ENCODE results near the gene BMP7. TPM values are rescaled to one million over a fixed set of nuclear protein-coding genes. Genes with fewer than 3 reads are reported as not detected.

The BMP7 gene
- total RNA-seq, 3 donors from 2014 or later (not counting 1 experiment from before 2014, with no cell fraction given): not detected

DNA sequence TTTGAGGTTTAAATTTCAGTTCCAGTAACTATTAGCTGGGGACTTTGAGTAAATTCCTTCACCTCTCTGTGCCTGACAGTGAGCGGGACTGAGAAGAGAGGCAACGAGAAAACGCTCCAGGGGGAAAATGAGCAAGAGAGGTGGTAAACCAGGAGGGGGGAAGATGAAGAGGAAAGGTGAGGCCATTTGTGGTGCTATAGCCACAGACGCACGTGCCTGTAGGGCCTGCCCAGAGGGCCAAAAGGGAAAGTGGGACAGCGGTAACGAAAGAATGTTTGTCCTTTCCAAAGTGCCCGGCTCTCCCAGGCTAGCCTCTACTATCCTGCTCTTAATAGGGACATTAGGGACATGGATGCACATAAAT is 99.2 kb downstream of the BMP7 start:
- ATAC-seq (no peak), DNase-seq (no peak)
- Histone ChIP-seq H3K27ac (ENCODE audit: low read length) (no peak overlapping the region), H3K4me3 (ENCODE audit: low read length) (no peak overlapping the region), H3K9me3 (ENCODE audit: control insufficient read depth, insufficient read depth, low read length) (no peaks in the 10 kb centered on the region), H3K27me3 (ENCODE audit: control insufficient read depth, insufficient read depth, low read length) (no peaks in the 10 kb centered on the region), H3K36me3 (ENCODE audit: control insufficient read depth, insufficient read depth, low read length) (no peaks in the 10 kb centered on the region), H3K4me1 (ENCODE audit: control insufficient read depth, insufficient read depth, low read length) (no peaks in the 10 kb centered on the region)
- intact Hi-C loops (cut with micrococcal nuclease): no loop called here
- Mint-ChIP-seq H3K36me3 (no peaks in the 10 kb centered on the region), H3K27me3 (ENCODE audit: low read depth in 2 of 2) (no peaks in the 10 kb centered on the region), H3K9me3 (no peaks in the 10 kb centered on the region), H3K27ac (no peak overlapping the region), H3K4me1 (no peaks in the 10 kb centered on the region), H3K4me3 (no peak overlapping the region)
- TF ChIP-seq, protein P1, sequence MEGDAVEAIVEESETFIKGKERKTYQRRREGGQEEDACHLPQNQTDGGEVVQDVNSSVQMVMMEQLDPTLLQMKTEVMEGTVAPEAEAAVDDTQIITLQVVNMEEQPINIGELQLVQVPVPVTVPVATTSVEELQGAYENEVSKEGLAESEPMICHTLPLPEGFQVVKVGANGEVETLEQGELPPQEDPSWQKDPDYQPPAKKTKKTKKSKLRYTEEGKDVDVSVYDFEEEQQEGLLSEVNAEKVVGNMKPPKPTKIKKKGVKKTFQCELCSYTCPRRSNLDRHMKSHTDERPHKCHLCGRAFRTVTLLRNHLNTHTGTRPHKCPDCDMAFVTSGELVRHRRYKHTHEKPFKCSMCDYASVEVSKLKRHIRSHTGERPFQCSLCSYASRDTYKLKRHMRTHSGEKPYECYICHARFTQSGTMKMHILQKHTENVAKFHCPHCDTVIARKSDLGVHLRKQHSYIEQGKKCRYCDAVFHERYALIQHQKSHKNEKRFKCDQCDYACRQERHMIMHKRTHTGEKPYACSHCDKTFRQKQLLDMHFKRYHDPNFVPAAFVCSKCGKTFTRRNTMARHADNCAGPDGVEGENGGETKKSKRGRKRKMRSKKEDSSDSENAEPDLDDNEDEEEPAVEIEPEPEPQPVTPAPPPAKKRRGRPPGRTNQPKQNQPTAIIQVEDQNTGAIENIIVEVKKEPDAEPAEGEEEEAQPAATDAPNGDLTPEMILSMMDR (IDR thresholded peaks at IDR 0.05): no peak
- 81% methylated on average over 8 of the region's 8 CpGs for WGBS (ENCODE audit: insufficient coverage)

DNA sequence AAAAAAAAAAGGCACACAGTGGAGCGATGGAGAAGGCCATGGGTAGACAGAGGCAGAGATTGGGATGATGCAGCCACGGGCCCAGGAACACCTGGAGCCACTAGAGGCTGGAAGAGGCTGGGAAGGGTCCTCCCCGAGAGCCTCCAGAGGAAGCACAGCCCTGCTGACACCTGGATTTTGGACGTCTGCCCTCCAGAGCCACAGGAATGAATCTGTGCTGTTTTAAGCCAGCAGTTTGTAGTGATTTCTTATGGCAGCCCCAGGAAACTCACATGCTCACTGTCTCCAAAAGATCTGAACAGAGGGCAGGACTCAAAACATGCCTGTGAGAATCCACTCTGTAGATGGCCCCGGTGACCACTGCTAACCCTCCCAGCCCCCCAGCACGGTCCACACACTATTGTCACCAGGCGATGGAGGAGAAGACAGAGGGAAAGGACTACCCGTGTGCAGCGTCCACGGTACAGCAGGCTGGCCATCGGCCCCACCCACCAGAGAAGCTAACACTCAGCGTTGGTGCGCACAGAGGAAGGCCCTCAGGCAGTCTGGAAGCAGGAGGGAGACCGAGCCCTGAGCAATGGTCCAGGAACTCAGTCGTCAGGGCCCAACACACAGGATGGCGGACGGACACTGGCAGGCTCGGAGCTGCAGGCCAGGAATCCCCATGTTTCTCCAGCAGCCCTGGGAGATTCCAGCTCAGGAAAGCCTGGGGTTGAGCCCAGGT is 99.7 kb downstream of the BMP7 start:
- H3K36me3 Mint-ChIP-seq: no peaks in the 10 kb centered on the region
- no peak for ATAC-seq
- no peak overlapping the region for H3K4me3 Mint-ChIP-seq
- WGBS (ENCODE audit: insufficient coverage): 82% methylated on average over 18 of the region's 18 CpGs
- H3K27ac Mint-ChIP-seq: no peak overlapping the region
- H3K27me3 Mint-ChIP-seq (ENCODE audit: low read depth in 2 of 2): no peaks in the 10 kb centered on the region
- TF ChIP-seq, protein P1 (IDR thresholded peaks at IDR 0.05): no peak
- no peaks in the 10 kb centered on the region for H3K4me1 ChIP-seq (ENCODE audit: control insufficient read depth, insufficient read depth, low read length)
- no peaks in the 10 kb centered on the region for H3K36me3 ChIP-seq (ENCODE audit: control insufficient read depth, insufficient read depth, low read length)
- no peaks in the 10 kb centered on the region for H3K4me1 Mint-ChIP-seq
- no peaks in the 10 kb centered on the region for H3K27me3 ChIP-seq (ENCODE audit: control insufficient read depth, insufficient read depth, low read length)
- H3K27ac ChIP-seq (ENCODE audit: low read length): no peak overlapping the region
- no peak overlapping the region for H3K4me3 ChIP-seq (ENCODE audit: low read length)
- no peaks in the 10 kb centered on the region for H3K9me3 Mint-ChIP-seq
- intact Hi-C loops (cut with micrococcal nuclease): no loop called here
- no peak for DNase-seq
- no peaks in the 10 kb centered on the region for H3K9me3 ChIP-seq (ENCODE audit: control insufficient read depth, insufficient read depth, low read length)

DNA sequence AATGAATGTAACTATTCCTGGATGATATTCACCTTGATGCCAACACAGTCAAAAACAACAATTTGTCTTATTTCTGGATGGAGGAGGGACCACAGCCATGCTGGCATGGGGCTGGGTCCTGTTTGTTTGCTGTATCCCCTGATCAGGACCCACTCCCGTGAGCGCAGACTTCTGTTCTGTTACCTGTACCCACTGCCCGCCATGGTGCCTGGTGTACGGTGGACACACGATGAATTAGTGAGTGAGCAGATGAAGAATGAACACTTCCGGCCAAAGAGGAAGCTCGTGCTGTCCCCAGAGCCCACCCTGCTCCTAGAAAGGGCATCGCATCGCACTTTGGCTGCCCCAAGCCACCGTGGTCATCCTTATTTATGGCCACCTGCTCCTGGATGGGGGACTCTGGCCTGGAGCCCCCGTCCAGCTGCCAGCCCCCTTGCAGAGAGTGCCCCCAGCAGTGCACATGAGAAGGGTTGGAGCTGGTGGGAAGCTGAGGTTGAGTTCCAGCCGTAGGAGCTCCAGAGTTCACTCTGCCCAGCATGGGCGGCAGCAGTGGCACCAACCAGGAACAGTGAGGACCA is 100.9 kb downstream of the BMP7 start:
- no peak overlapping the region for H3K4me3 ChIP-seq (ENCODE audit: low read length)
- ATAC-seq: no peak
- no peaks in the 10 kb centered on the region for H3K36me3 Mint-ChIP-seq

More for the DNA sequence above, 100.9 kb downstream of the BMP7 start:
- no peak overlapping the region for H3K27ac ChIP-seq (ENCODE audit: low read length)
- TF ChIP-seq, protein P1 (IDR thresholded peaks at IDR 0.05): no peak
- intact Hi-C loops (cut with micrococcal nuclease): no loop called here
- WGBS (ENCODE audit: insufficient coverage): 88% methylated on average over 13 of the region's 13 CpGs
- Mint-ChIP-seq H3K9me3 (no peaks in the 10 kb centered on the region), H3K27me3 (ENCODE audit: low read depth in 2 of 2) (no peaks in the 10 kb centered on the region), H3K4me1 (no peaks in the 10 kb centered on the region), H3K27ac (no peak overlapping the region), H3K4me3 (no peak overlapping the region)
- DNase-seq: no peak
- no peaks in the 10 kb centered on the region for H3K36me3 ChIP-seq (ENCODE audit: control insufficient read depth, insufficient read depth, low read length)
- H3K9me3 ChIP-seq (ENCODE audit: control insufficient read depth, insufficient read depth, low read length): no peaks in the 10 kb centered on the region
- H3K27me3 ChIP-seq (ENCODE audit: control insufficient read depth, insufficient read depth, low read length): no peaks in the 10 kb centered on the region
- no peaks in the 10 kb centered on the region for H3K4me1 ChIP-seq (ENCODE audit: control insufficient read depth, insufficient read depth, low read length)

Data from natural killer cell (primary cell).